ENCODE measurements around the gene NIN.

The NIN gene

GRCh38 chr14:50762001-50762930 lies 68.7 kb downstream of the NIN start:
- no peak for DNase-seq (ENCODE audit: low read depth)

GRCh38 chr14:50759800-50760543 lies 71.0 kb downstream of the NIN start:
- DNase-seq (ENCODE audit: low read depth): no peak

GRCh38 chr14:50758945-50759344 lies 72.0 kb downstream of the NIN start:
- DNase-seq (ENCODE audit: low read depth): no peak

- DNase-seq (ENCODE audit: low read depth): no peak
Observed at GRCh38 chr14:50758305-50758704, 72.7 kb downstream of the NIN start.

GRCh38 chr14:50757702-50758101 lies 73.3 kb downstream of the NIN start:
- DNase-seq (ENCODE audit: low read depth): no peak

GRCh38 chr14:50756300-50756699 lies 74.7 kb downstream of the NIN start:
- no peak for DNase-seq (ENCODE audit: low read depth)

- DNase-seq (ENCODE audit: low read depth): no peak
Observed at GRCh38 chr14:50750323-50750722, 80.6 kb downstream of the NIN start.

GRCh38 chr14:50745401-50746058 lies 85.4 kb downstream of the NIN start:
- DNase-seq (ENCODE audit: low read depth): no peak

GRCh38 chr14:50744231-50744630 lies 86.7 kb downstream of the NIN start:
- DNase-seq (ENCODE audit: low read depth): no peak

- no peak for DNase-seq (ENCODE audit: low read depth)
Observed at GRCh38 chr14:50741567-50741966, 89.4 kb downstream of the NIN start.

- DNase-seq (ENCODE audit: low read depth): no peak
Observed at GRCh38 chr14:50740856-50741255, 90.1 kb downstream of the NIN start.

GRCh38 chr14:50739186-50739585 lies 91.8 kb downstream of the NIN start:
- DNase-seq (ENCODE audit: low read depth): no peak

GRCh38 chr14:50736932-50737419 lies 94.0 kb downstream of the NIN start:
- no peak for DNase-seq (ENCODE audit: low read depth)

- no peak for DNase-seq (ENCODE audit: low read depth)
Observed at GRCh38 chr14:50734950-50735695, 95.8 kb downstream of the NIN start.

GRCh38 chr14:50733494-50733893 lies 97.5 kb downstream of the NIN start:
- peak; percentile 20 for DNase-seq (ENCODE audit: low read depth)

GRCh38 chr14:50728836-50729235 lies 102.1 kb downstream of the NIN start:
- no peak for DNase-seq (ENCODE audit: low read depth)

GRCh38 chr14:50726372-50727107 lies 104.4 kb downstream of the NIN start:
- DNase-seq (ENCODE audit: low read depth): peak; percentile 63

- DNase-seq (ENCODE audit: low read depth): no peak
Observed at GRCh38 chr14:50725761-50726160, 105.2 kb downstream of the NIN start.

- DNase-seq (ENCODE audit: low read depth): no peak
Observed at GRCh38 chr14:50719911-50720759, 110.8 kb downstream of the NIN start.

GRCh38 chr14:50718949-50719348 lies 112.0 kb downstream of the NIN start:
- no peak for DNase-seq (ENCODE audit: low read depth)

Measured in fibroblast of the conjunctiva (primary cell).